HG03103 (cell line): ENCODE data around the gene PRRT4.

ENCODE experiments used
- ATAC-seq: cut with Tn5 transposase; IDR thresholded peaks from one replicate; pipeline ENCODE4 v1.9.1; 2021; ENCODE audit warnings: low read depth; ENCODE audit not compliant: unreplicated experiment

The PRRT4 gene

GRCh38 chr7:128396357-128396756, 34.9 kb upstream of the PRRT4 start:
- ATAC-seq: no peak

GRCh38 chr7:128395748-128396147, 34.3 kb upstream of the PRRT4 start:
- ATAC-seq: no peak

DNA sequence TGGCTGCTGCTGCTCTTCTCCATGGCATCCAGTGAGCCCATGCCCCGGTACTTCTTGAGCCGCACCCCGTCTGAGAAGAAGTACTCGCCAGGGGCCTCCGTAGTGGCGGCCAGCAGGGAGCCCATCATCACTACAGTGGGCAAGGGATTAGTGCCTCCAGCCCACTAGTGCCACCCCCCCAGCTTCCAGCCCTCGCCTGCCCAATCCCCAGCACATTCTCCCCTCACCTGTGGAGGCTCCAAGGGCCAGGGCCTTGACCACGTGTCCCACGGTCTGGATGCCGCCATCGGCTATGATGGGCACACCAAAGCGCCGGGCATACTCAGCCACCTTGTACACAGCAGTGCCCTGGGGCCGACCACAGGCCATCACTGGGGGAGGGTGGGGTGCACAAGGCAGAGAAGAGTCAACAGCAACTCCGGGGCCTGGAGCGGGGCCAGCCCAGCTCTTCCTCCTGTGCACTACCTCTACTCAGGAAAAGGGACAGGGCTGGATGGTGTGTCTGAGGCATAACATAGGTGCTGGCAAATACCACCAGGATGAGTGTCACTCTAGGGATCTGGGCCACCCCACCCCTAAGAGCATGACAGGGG, 33.5 kb upstream of the PRRT4 start:
- no peak for ATAC-seq

- ATAC-seq: no peak
These were observed 32.2 kb upstream of the PRRT4 start for GRCh38 chr7:128393526-128394330.

DNA sequence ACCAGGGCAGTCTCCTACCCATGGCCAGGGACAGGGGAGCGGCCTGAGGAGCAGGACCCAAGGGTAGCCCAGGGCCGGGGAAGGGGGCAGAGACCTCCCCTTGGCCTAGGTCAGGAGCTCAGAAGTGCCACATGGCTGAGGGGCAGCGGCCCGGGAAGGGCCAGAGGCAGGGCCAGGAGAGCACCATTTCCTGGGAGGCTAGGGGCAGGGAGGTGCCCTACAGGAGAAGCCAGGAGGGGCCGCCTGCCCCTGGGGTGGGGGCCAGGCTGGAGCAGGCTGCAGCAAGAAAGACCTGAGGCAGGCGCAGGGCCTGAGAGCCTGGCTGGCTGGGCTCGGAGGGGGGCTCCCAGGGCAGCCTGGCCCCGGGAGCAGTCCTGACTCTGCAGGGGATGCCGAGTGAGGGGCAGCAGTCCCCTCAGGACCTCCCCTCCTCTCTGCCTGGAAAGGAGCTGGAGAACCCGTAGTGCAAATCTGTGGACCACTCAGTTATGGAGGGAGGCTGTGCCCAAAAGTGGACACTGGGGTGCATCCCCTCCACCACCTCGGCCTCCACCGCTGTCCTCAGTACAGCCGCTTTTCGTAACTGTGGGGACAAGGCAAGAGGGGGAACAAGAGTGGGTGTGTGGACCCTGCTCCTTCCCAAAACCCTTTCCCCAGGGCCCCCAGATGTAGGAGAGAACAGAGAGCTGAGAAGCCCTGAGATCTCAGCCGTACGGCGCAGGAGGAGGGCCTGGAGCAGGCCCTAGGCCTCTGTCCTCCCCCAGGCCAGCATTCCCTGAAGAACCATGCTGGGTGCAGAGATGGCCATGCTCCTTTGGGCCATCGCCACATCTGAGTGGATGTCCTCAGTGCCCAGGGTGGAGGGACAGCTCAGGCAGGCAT, 31.2 kb upstream of the PRRT4 start:
- ATAC-seq: no peak

DNA sequence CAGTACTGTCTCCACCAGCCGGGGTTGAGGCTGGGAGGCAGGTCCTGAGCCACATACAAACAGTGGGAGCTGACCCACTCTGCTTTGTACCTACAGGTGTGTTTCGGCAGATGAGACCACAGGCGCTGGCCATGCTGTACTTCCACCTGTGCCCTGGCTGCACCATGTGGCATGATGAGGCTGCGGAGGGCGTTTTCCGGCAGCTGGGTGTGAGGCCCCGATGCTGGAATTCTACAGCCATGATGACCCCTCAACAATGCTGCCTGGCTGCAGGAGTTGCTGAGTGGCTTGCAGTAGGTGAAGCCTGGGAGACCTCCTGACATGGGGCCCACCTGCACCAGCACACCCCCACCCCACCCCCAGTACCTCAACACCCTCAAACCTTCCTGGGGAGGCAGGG, 30.3 kb upstream of the PRRT4 start:
- no peak for ATAC-seq

- ATAC-seq: no peak
These were observed 29.5 kb upstream of the PRRT4 start for GRCh38 chr7:128390871-128391565.

DNA sequence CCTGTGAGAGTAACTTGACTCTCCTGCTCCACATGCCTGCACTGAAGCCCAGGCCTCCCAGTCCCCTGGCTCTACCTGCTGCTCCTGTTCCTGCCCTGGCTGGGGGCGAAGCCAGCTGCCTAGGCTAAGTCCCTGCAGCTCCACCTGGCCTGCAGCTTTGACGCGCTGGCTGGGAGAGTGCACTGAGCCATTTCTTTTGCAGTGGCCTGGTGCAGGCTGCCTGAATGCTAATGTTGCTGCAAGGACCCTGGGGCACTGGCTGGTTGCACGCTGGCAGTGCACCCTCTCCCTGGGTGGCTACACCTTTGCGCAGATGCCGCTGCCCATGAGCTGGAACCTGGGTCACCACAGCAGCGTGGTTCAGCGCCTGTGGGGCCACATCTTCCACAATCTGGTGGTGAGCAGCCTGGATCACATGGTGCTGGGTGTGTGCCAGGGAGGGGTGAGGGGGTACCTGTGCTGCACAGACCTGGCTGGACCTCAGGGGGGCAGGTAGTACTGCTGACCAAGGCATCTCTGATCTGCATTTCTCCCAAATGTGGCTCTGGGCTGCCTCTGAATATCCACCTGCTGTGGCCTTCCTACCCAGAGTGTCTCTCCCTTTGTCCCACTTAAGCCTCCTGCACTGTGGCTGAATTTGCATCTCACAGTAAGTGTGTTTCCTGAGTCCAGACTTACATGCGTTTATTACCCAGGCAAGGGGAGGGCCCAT, 28.3 kb upstream of the PRRT4 start:
- ATAC-seq: no peak

DNA sequence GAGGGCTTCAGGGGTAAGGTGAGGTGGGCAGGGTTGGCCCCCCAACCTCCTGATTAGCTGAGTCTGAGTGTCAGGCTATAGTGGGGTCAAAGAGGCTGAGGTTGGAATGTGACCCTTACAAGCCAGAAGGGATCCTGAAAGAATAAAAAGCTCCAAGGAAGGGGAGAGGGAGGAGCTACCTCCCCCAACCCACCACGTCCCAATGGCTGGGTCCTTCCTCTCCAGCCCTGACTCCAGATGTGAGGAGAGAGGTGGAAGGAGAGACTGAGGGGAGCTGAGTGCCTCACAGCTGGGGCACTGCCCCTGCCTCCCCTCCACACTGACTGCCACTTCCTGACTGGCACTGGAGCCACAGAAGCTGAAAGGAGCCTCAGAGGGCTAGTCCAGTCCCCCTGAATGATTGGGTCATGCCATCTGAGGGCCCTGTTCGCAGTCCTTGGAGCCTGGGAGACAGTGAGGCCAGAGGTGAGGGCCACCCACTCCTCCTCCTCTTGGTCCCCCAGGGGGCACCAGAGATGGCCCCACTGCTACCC, 27.7 kb upstream of the PRRT4 start:
- no peak for ATAC-seq

DNA sequence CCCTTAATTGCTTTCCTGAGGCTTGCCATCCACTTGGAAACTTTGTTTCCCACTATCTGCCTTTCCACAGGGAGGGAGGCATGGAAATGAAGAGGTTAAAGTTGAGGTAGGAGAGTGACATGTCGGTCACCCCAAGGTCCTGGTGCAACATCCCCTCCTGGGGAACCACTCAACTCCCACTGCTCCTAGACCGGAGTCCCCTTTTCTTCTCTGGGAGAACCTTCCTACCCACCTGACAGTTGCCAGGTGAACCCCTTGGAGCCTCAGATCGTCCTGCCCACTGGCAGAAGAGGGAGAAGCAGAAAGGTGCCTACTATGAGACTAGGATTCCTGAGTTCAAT, 26.6 kb upstream of the PRRT4 start:
- no peak for ATAC-seq

- ATAC-seq: peak; percentile 64
These were observed 26.0 kb upstream of the PRRT4 start for GRCh38 chr7:128387216-128388144.

GRCh38 chr7:128385988-128386925, 24.8 kb upstream of the PRRT4 start:
- ATAC-seq: no peak

DNA sequence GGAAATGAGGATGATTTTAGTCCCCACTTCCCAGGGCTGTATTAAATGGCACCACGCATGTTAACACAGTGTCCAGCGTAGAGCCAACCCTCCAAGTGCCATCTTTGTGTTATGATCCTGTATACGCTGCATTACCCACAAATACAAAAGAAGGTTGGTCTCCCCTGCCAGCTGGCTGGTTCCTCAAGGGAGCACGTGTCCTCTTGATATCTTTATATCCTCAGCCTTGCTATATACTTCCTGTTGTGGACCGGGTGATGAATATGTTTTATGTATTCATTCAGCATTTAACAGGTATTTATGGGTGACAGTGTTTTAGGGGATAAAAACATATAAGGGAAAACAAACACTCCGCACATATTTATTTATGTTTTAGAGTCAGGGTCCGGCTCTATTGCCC, 23.2 kb upstream of the PRRT4 start:
- no peak for ATAC-seq

DNA sequence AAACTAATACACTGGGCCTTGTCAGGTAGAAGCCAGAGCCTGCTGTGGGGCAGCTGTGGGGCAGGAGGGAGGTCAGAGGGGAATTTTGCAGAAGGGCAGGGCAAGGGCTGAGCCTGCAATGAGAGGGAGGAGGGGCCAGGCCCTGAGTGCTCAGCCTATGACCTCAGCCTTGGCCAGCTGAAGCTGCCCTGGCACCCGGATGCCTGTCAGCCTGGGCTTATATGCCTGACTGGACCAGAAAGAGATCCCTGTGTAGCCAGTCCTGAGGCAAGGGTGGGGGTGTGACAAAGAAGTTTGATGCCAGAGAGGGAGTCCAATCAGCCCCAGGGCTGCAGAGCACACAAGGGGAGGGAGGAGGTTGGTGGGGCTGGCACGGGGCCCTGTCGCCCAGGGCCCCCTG, 22.3 kb upstream of the PRRT4 start:
- no peak for ATAC-seq

DNA sequence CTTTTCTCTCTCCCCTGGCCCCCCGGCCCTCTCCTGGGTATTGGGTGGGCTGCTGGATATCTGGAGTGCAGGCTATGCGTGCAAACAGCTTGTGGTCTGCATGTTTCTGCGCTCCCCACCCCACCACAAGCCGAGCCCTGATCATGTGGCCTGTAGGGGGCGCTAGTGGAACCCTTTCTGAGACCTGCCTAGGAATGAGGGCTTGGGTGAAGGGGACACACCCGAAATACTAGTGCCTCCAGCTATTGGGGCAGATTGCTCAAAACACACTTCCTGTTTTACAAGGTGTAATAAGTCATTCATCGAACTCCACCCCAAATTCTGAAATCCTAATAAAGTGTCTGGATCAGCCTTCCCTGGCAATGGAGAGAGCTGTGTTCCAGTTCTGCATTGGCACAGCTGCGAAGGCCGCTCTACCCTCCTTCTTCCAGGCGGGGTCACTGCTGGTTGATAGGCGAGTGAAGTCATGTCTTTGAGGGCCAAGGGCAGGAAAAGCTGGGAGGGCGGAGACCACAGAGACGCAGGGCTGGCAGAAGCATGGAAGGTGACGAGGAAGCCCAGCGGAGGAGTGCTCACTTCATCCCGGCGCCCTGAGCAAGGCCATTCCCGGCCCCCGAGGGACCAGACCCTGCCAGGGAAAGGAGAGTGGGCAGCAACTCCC, 19.8 kb upstream of the PRRT4 start:
- no peak for ATAC-seq

GRCh38 chr7:128380483-128381106, 19.1 kb upstream of the PRRT4 start:
- no peak for ATAC-seq

GRCh38 chr7:128379900-128380479, 18.5 kb upstream of the PRRT4 start:
- no peak for ATAC-seq
